WTC11 (cell line): Measurements from ENCODE around the gene LYRM7. TPM values are rescaled to one million over a fixed set of nuclear protein-coding genes. Genes with fewer than 3 reads are reported as not detected.
A peak's percentile ranks its signal among the peaks of the same experiment; 100 is the strongest.

Experiments
- ATAC-seq: fragments of 200-7000 bp; cut with Tn5 transposase; 2 replicates; pipeline ENCODE4 v1.10.0; 2021; ENCODE audit warnings: mild to moderate bottlenecking, moderate library complexity
- CTCF ChIA-PET: fragments of 300-600 bp; sonication (Branson Sonifier 250); formaldehyde crosslinking; loops from one replicate; lab custom pipeline; 2021; ENCODE audit warnings: antibody characterized with exemption; lab: Charles Lee
- POLR2A ChIA-PET: fragments of 350-600 bp; sonication (Branson Sonifier 250); formaldehyde crosslinking; loops from one replicate; lab custom pipeline; 2021; ENCODE audit warnings: antibody characterized with exemption; lab: Charles Lee
- DNase-seq: peaks from one replicate; pipeline ENCODE4 v3.0.0; 2021; ENCODE audit warnings: low spot score
- H3K27ac Mint-ChIP-seq: 2 replicates; pipeline ENCODE4 v1.8.0; 2021; ENCODE audit warnings: mixed read lengths
- H3K27me3 Mint-ChIP-seq: 2 replicates; pipeline ENCODE4 v1.8.0; 2021; ENCODE audit warnings: low read depth, mild to moderate bottlenecking, moderate library complexity, mixed read lengths
- H3K36me3 Mint-ChIP-seq: 2 replicates; pipeline ENCODE4 v1.8.0; 2021; ENCODE audit warnings: mixed read lengths
- H3K4me1 Mint-ChIP-seq: 2 replicates; pipeline ENCODE4 v1.8.0; 2022; ENCODE audit warnings: mixed read lengths
- H3K4me3 Mint-ChIP-seq: 2 replicates; pipeline ENCODE4 v1.8.0; 2021; ENCODE audit warnings: mild to moderate bottlenecking, moderate library complexity, mixed read lengths
- H3K9me3 Mint-ChIP-seq: 2 replicates; pipeline ENCODE4 v1.8.0; 2021; ENCODE audit warnings: mixed read lengths
- ARID4B ChIP-seq: sonication (generic); formaldehyde crosslinking; IDR thresholded peaks from 2 replicates; pipeline ENCODE4 v1.8.0; 2023; ENCODE audit warnings: missing genetic modification reagents, mild to moderate bottlenecking, borderline replicate concordance
- CBFB ChIP-seq: sonication (generic); formaldehyde crosslinking; IDR thresholded peaks from 2 replicates; pipeline ENCODE4 v1.8.1; 2022; ENCODE audit warnings: mild to moderate bottlenecking, low read depth, missing genetic modification reagents
- CREB1 ChIP-seq: sonication (generic); formaldehyde crosslinking; IDR thresholded peaks from 2 replicates; pipeline ENCODE4 v1.8.0; 2023; ENCODE audit warnings: mild to moderate bottlenecking, missing genetic modification reagents
- EMX1 ChIP-seq: fragments of 250-450 bp; sonication (Bioruptor Pico); IDR thresholded peaks from 2 replicates; pipeline ENCODE4 v1.8.0; 2021; ENCODE audit warnings: mild to moderate bottlenecking
- GRHL2 ChIP-seq: fragments of 250-450 bp; sonication (Bioruptor Pico); IDR thresholded peaks from 2 replicates; pipeline ENCODE4 v1.8.0; 2022; ENCODE audit warnings: mild to moderate bottlenecking, moderate library complexity; ENCODE audit not compliant: insufficient replicate concordance, severe bottlenecking
- IRF1 ChIP-seq: sonication (generic); formaldehyde crosslinking; IDR thresholded peaks from 2 replicates; pipeline ENCODE4 v1.8.0; 2023; ENCODE audit warnings: missing genetic modification reagents
- KAT7 ChIP-seq: sonication (generic); formaldehyde crosslinking; IDR thresholded peaks from 2 replicates; pipeline ENCODE4 v1.8.1; 2023; ENCODE audit warnings: missing genetic modification reagents, mild to moderate bottlenecking, borderline replicate concordance
- MAX ChIP-seq: sonication (generic); formaldehyde crosslinking; IDR thresholded peaks from 2 replicates; pipeline ENCODE4 v1.8.0; 2022; ENCODE audit warnings: mild to moderate bottlenecking, missing genetic modification reagents
- MXD4 ChIP-seq: fragments of 250-450 bp; sonication (Bioruptor Pico); IDR thresholded peaks from 2 replicates; pipeline ENCODE4 v1.8.0; 2021; ENCODE audit warnings: mild to moderate bottlenecking, moderate library complexity, borderline replicate concordance
- NFATC4 ChIP-seq: fragments of 250-450 bp; sonication (Bioruptor Pico); IDR thresholded peaks from 2 replicates; pipeline ENCODE4 v1.9.0; 2021; ENCODE audit warnings: mild to moderate bottlenecking
- NFE2L1 ChIP-seq: sonication (generic); formaldehyde crosslinking; IDR thresholded peaks from 2 replicates; pipeline ENCODE4 v1.8.1; 2023; ENCODE audit warnings: missing genetic modification reagents
- OVOL2 ChIP-seq: fragments of 250-450 bp; sonication (Bioruptor Pico); IDR thresholded peaks from 2 replicates; pipeline ENCODE4 v1.9.0; 2021; ENCODE audit warnings: mild to moderate bottlenecking, borderline replicate concordance
- USF2 ChIP-seq: sonication (generic); formaldehyde crosslinking; IDR thresholded peaks from 2 replicates; pipeline ENCODE4 v1.8.1; 2023; ENCODE audit warnings: mild to moderate bottlenecking, missing genetic modification reagents, moderate library complexity
- ZBTB21 ChIP-seq: sonication (generic); formaldehyde crosslinking; IDR thresholded peaks from 2 replicates; pipeline ENCODE4 v1.8.1; 2023; ENCODE audit warnings: mild to moderate bottlenecking, missing genetic modification reagents, borderline replicate concordance
- ZBTB43 ChIP-seq: sonication (generic); formaldehyde crosslinking; IDR thresholded peaks from 2 replicates; pipeline ENCODE4 v1.8.1; 2023; ENCODE audit warnings: mild to moderate bottlenecking, missing genetic modification reagents
- ZNF121 ChIP-seq: sonication (generic); formaldehyde crosslinking; IDR thresholded peaks from 2 replicates; pipeline ENCODE4 v1.8.0; 2023; ENCODE audit warnings: missing genetic modification reagents
- ZNF232 ChIP-seq: sonication (generic); formaldehyde crosslinking; IDR thresholded peaks from 2 replicates; pipeline ENCODE4 v1.8.0; 2022; ENCODE audit warnings: mild to moderate bottlenecking, missing genetic modification reagents
- ZNF396 ChIP-seq: fragments of 250-450 bp; sonication (Bioruptor Pico); IDR thresholded peaks from 2 replicates; pipeline ENCODE4 v1.8.0; 2021; ENCODE audit warnings: mild to moderate bottlenecking, moderate library complexity, borderline replicate concordance
- ZNF423 ChIP-seq: fragments of 250-450 bp; sonication (Bioruptor Pico); IDR thresholded peaks from 2 replicates; pipeline ENCODE4 v2.1.2; 2022; ENCODE audit warnings: mild to moderate bottlenecking, moderate library complexity
- ZNF512 ChIP-seq: sonication (generic); formaldehyde crosslinking; IDR thresholded peaks from 2 replicates; pipeline ENCODE4 v1.8.1; 2022; ENCODE audit warnings: missing genetic modification reagents, borderline replicate concordance
- total RNA-seq: library from RNA; stranded (reverse); gene quantifications from 3 replicates; pipeline ENCODE4 v1.2.3, GENCODE V29; 2021

LYRM7 gene
- total RNA-seq, 1 experiment from 2014 or later: 11.2 TPM

- peaks cover 4% of the 10 kb centered on the region for H3K4me1 Mint-ChIP-seq
- H3K4me3 Mint-ChIP-seq: no peak overlapping the region
- H3K9me3 Mint-ChIP-seq: 0 out of 2 replicates have a peak, but pooled peaks cover 3% of the 10 kb centered on the region
- H3K36me3 Mint-ChIP-seq: peaks cover 3% of the 10 kb centered on the region; the same call in 1 of the 2 replicates
- H3K27ac Mint-ChIP-seq: no peak overlapping the region
- no peaks in the 10 kb centered on the region for H3K27me3 Mint-ChIP-seq
- TF ChIP-seq NFE2L1 (CRISPR knock-in tag) (no peak), MXD4 (CRISPR knock-in tag) (no peak), OVOL2 (CRISPR knock-in tag) (no peak), CREB1 (no peak), NFATC4 (no peak), IRF1 (CRISPR knock-in tag) (no peak), ZBTB21 (CRISPR knock-in tag) (no peak), ZNF423 (CRISPR knock-in tag) (no peak)
- ATAC-seq (no peak), DNase-seq (no peak)
- CTCF ChIA-PET: no interaction called here
- POLR2A ChIA-PET: interaction anchor here (0.6 kb wide), 1 partner anchor 12 kb away, joined by 5 read pairs; no protein-coding TSS in a partner anchor
These were observed 19.5 kb upstream of the LYRM7 start for GRCh38 chr5:131151216-131151615.

GRCh38 chr5:131156385-131156784 lies 14.4 kb upstream of the LYRM7 start:
- Mint-ChIP-seq H3K4me3 (no peak overlapping the region), H3K27ac (0 out of 2 replicates have a peak overlapping the region, but pooled peaks have one; percentile 19), H3K27me3 (no peaks in the 10 kb centered on the region), H3K9me3 (0 out of 2 replicates have a peak, but pooled peaks cover 3% of the 10 kb centered on the region), H3K36me3 (peaks cover 35% of the 10 kb centered on the region), H3K4me1 (peaks cover 12% of the 10 kb centered on the region)
- ATAC-seq (no peak), DNase-seq (no peak)
- ChIA-PET POLR2A (no interaction called here), CTCF (no interaction called here)
- TF ChIP-seq IRF1 (CRISPR knock-in tag): no peak
- TF ChIP-seq CREB1: no peak
- no peak for TF ChIP-seq EMX1 (CRISPR knock-in tag)
- TF ChIP-seq CBFB: no peak
- no peak for TF ChIP-seq ZBTB43 (CRISPR knock-in tag)
- no peak for TF ChIP-seq ZNF512 (CRISPR knock-in tag)
- no peak for TF ChIP-seq KAT7
- TF ChIP-seq USF2 (CRISPR knock-in tag): no peak
- TF ChIP-seq GRHL2 (CRISPR knock-in tag): no peak
- TF ChIP-seq ZNF423 (CRISPR knock-in tag): no peak

GRCh38 chr5:131156957-131157356 lies 13.8 kb upstream of the LYRM7 start:
- Mint-ChIP-seq H3K27me3 (no peaks in the 10 kb centered on the region), H3K27ac (0 out of 2 replicates have a peak overlapping the region, but pooled peaks have one; percentile 19), H3K4me3 (no peak overlapping the region), H3K9me3 (0 out of 2 replicates have a peak, but pooled peaks cover 3% of the 10 kb centered on the region), H3K4me1 (peaks cover 16% of the 10 kb centered on the region), H3K36me3 (peaks cover 40% of the 10 kb centered on the region)
- ChIA-PET POLR2A (no interaction called here), CTCF (no interaction called here)
- no peak for ATAC-seq
- no peak for DNase-seq
- TF ChIP-seq ZNF121 (CRISPR knock-in tag) (no peak), IRF1 (CRISPR knock-in tag) (no peak), ARID4B (CRISPR knock-in tag) (no peak), ZNF232 (CRISPR knock-in tag) (no peak), NFE2L1 (CRISPR knock-in tag) (no peak), ZNF423 (CRISPR knock-in tag) (no peak), MAX (CRISPR knock-in tag) (no peak), ZNF396 (no peak)
